Thyroid gland (tissue), 4 donors: ENCODE measurements around the gene SECTM1. TPM values are rescaled to one million over a fixed set of nuclear protein-coding genes. Genes with fewer than 3 reads are reported as not detected.
"Not testable (repeated sequence)": the region's sequence is repeated elsewhere in the genome, so short reads cannot be mapped to it uniquely, and the experiment has no call there.

Experiments used
- DNase-seq, 2 donors: peaks; one replicate each; pipeline ENCODE4 v3.0.0-alpha.2; 2019
- H3K27ac ChIP-seq, 3 donors: fragments of 200-600 bp; sonication (generic); 1 replicate in 2 of 3; 2 replicates in 1 of 3; pipeline ENCODE4 v1.5.1; 2016 to 2019; ENCODE audit warnings: mild to moderate bottlenecking in 1 of 3, moderate library complexity in 1 of 3
- H3K27me3 ChIP-seq: fragments of 200-600 bp; sonication (generic); one replicate; pipeline ENCODE4 v1.5.1; 2019
- H3K36me3 ChIP-seq, 2 donors: fragments of 200-600 bp; sonication (generic); one replicate each; pipeline ENCODE4 v1.5.1; 2016 to 2019
- H3K4me1 ChIP-seq, 2 donors: fragments of 200-600 bp; sonication (generic); one replicate each; pipeline ENCODE4 v1.5.1; 2017 to 2019
- H3K4me3 ChIP-seq, 3 donors: fragments of 200-600 bp; sonication (generic); replicated peaks in 1 of 3; 1 replicate in 2 of 3; 2 replicates in 1 of 3; pipeline ENCODE4 v1.5.1; 2016; ENCODE audit warnings: mild to moderate bottlenecking in 1 of 3
- H3K9me3 ChIP-seq: fragments of 200-600 bp; sonication (generic); one replicate; pipeline ENCODE4 v1.5.1; 2017
- POLR2A ChIP-seq, 2 donors: fragments of 450-650 bp; IDR thresholded peaks; one replicate each; pipeline ENCODE4 v1.6.1; 2017; ENCODE audit warnings: antibody characterized with exemption in 2 of 2, mild to moderate bottlenecking in 2 of 2, moderate library complexity in 1 of 2
- WGBS, 2 donors: methylation state at CpG; one replicate each; pipeline ENCODE4 v1.1.5; 2017; 5-methylcytosine and 5-hydroxymethylcytosine counted together
- intact Hi-C: fragments of 100-400 bp; cut with DNase I; formaldehyde crosslinking; loops from one replicate; pipeline ENCODE4 v1.15.1; 2023
- total RNA-seq, 4 donors: library from RNA; depleted of rRNA; stranded (reverse); fragments of >200 nt; gene quantifications; one replicate each; pipeline ENCODE4 v1.2.3, GENCODE V29; 2016
- TF ChIP-seq, protein P1 (sequence below), 6 experiments: fragments of 200-600 bp in 3 of 6; fragments of 450-650 bp in 3 of 6; sonication (generic) in 3 of 6; IDR thresholded peaks; one replicate each; pipeline ENCODE4 v1.5.1; 2016 to 2019; ENCODE audit warnings: antibody characterized with exemption in 6 of 6, mild to moderate bottlenecking in 2 of 6, inconsistent platforms in 1 of 6, moderate library complexity in 1 of 6

SECTM1 gene
- total RNA-seq, 4 donors from 2014 or later = 4.1 to 15.3 (median 5.1) TPM

DNA sequence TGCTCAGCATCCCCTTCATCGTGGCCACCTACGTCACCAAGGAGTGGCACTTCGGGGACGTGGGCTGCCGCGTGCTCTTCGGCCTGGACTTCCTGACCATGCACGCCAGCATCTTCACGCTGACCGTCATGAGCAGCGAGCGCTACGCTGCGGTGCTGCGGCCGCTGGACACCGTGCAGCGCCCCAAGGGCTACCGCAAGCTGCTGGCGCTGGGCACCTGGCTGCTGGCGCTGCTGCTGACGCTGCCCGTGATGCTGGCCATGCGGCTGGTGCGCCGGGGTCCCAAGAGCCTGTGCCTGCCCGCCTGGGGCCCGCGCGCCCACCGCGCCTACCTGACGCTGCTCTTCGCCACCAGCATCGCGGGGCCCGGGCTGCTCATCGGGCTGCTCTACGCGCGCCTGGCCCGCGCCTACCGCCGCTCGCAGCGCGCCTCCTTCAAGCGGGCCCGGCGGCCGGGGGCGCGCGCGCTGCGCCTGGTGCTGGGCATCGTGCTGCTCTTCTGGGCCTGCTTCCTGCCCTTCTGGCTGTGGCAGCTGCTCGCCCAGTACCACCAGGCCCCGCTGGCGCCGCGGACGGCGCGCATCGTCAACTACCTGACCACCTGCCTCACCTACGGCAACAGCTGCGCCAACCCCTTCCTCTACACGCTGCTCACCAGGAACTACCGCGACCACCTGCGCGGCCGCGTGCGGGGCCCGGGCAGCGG lies 41.2 kb upstream of the SECTM1 start:
- Histone ChIP-seq H3K27me3 (peaks cover 6% of the 10 kb centered on the region), H3K27ac (no peak overlapping the region), H3K4me1 (peaks cover 6 to 29% of the 10 kb centered on the region in 2 donors), H3K36me3 (no peaks in the 10 kb centered on the region), H3K9me3 (no peaks in the 10 kb centered on the region), H3K4me3 (no peak overlapping the region)
- no peak for TF ChIP-seq POLR2A (IDR thresholded peaks at IDR 0.05)
- TF ChIP-seq, protein P1, sequence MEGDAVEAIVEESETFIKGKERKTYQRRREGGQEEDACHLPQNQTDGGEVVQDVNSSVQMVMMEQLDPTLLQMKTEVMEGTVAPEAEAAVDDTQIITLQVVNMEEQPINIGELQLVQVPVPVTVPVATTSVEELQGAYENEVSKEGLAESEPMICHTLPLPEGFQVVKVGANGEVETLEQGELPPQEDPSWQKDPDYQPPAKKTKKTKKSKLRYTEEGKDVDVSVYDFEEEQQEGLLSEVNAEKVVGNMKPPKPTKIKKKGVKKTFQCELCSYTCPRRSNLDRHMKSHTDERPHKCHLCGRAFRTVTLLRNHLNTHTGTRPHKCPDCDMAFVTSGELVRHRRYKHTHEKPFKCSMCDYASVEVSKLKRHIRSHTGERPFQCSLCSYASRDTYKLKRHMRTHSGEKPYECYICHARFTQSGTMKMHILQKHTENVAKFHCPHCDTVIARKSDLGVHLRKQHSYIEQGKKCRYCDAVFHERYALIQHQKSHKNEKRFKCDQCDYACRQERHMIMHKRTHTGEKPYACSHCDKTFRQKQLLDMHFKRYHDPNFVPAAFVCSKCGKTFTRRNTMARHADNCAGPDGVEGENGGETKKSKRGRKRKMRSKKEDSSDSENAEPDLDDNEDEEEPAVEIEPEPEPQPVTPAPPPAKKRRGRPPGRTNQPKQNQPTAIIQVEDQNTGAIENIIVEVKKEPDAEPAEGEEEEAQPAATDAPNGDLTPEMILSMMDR (IDR thresholded peaks at IDR 0.05) = no peak
- intact Hi-C loops = no loop called here
- WGBS, 2 donors = 73 to 81% methylated on average over 46 to 47 of the region's 79 CpGs
- no peak for DNase-seq

DNA sequence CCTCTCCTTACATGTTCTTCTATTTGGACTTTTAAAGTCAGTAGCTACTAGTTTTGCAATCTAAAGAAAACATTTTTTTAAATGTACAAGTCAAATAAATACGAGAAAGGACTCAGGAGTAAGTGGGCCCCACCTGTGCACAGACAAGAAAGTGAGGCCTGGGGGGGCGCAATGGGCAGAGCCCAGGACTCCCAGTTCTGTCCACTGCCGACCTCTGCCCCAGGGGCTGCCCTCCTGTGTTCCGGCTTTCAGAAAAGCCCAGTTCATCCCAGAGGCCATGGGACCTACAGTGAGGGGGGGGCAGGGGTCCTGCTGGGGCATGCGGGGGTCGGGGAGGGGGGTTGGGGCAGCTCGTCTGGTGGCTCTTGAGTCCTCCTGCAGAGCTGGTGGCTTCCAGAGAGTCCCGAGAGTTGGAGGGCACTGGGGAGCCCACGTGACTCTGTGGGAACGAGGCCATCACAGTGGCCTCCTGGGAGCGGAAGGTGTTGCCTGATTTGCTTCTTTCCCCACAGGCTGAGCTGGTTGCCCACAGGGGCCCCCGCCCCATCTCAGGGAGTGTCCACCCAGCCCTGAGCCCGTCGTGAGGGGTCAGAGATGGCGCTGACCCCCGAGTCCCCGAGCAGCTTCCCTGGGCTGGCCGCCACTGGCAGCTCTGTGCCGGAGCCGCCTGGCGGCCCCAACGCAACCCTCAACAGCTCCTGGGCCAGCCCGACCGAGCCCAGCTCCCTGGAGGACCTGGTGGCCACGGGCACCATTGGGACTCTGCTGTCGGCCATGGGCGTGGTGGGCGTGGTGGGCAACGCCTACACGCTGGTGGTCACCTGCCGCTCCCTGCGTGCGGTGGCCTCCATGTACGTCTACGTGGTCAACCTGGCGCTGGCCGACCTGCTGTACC lies 40.4 kb upstream of the SECTM1 start:
- intact Hi-C loops = no loop called here
- Histone ChIP-seq H3K27me3 (peaks cover 6% of the 10 kb centered on the region), H3K36me3 (no peaks in the 10 kb centered on the region), H3K4me1 (peaks cover 11 to 29% of the 10 kb centered on the region in 2 donors), H3K27ac (no peak overlapping the region), H3K4me3 (no peak overlapping the region), H3K9me3 (no peaks in the 10 kb centered on the region)
- 89 to 90% methylated on average over 14 to 17 of the region's 37 CpGs for WGBS, 2 donors
- TF ChIP-seq, protein P1 (IDR thresholded peaks at IDR 0.05) = no peak
- TF ChIP-seq POLR2A (IDR thresholded peaks at IDR 0.05) = no peak
- DNase-seq = no peak

DNA sequence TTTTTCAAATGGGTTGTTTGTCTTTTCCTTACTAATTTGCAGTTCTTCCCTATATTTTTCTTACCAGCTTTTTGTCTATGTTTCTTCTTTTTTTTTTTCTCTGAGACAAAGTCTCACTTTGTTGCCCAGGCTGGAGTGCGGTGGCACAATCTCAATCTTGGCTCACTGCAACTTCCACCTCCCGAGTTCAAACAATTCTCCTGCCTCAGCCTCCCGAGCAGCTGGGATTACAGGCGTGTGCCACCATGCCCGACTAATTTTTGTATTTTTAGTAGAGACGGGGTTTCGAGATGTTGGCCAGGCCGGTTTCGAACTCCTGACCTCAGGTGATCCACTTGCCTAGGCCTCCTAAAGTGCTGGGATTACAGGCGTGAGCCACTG lies 39.5 kb upstream of the SECTM1 start:
- H3K4me3 ChIP-seq, H3K27me3 ChIP-seq, H3K9me3 ChIP-seq, DNase-seq, H3K36me3 ChIP-seq, intact Hi-C loops: not testable (repeated sequence)
- Histone ChIP-seq H3K27ac (peak overlapping the region in 1 of 3 donors; percentile 33), H3K4me1 (peaks cover 11 to 29% of the 10 kb centered on the region in 2 donors)
- WGBS, 2 donors = 78 to 80% methylated on average over 10 of the region's 10 CpGs

DNA sequence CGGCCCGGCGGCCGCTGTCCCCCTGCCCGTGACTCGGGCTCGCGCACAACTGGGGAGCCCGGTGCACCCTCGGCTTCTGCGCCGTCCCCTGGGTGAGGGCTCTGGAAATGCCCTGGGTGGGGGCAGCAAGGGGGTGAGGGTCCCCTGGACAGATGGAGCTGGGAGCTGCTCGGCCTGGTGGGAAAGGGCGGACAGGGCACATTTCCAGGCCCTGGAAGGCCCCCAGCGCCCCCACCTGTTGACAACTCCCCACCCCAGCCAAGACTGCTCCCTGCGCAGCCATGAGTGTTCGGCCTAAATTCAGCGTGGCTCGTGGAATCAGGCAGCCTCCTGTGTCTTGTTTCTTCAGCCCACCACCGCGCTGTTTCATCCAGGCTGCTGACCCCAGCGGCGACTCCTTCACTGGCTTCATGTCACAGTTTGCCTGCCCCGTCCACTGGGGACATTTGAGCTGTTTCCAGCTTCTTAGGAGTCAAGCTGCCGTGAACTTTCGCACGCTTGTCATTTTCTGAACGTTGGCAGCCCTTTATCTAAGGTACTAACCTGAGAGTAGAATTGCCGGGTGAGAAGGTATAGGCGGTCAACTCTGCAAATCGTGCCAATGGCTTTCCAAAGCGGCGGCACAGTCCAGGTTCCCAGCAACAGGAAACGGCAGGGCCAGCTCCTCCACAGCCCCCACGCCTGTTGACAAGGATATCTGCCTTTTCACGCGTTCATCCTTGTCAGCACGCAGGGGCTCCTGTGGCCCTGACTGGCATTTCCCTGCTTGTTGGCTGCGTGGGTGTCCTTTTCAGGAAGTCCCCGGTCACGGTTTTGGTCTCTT lies 38.9 kb upstream of the SECTM1 start:
- Histone ChIP-seq H3K27ac (peak overlapping the region in 1 of 3 donors; percentile 33), H3K4me1 (peaks cover 11 to 29% of the 10 kb centered on the region in 2 donors), H3K36me3 (no peaks in the 10 kb centered on the region), H3K4me3 (peak overlapping the region in 1 of 3 donors; percentile 33), H3K9me3 (no peaks in the 10 kb centered on the region), H3K27me3 (peaks cover 6% of the 10 kb centered on the region)
- TF ChIP-seq, protein P1 (IDR thresholded peaks at IDR 0.05) = peak in 2 of 6 experiments; percentile 26 to 39
- TF ChIP-seq POLR2A (IDR thresholded peaks at IDR 0.05) = no peak
- 20 to 31% methylated on average over 25 to 37 of the region's 41 CpGs for WGBS, 2 donors
- intact Hi-C loops = no loop called here
- DNase-seq = peak; percentile 64 to 65
